Keratinocyte (primary cell): ENCODE data around the gene ZNF143.

ENCODE experiments used
- CTCF ChIP-seq, 3 experiments: IDR thresholded peaks in 1 of 3; conservative IDR thresholded peaks in 1 of 3; optimal IDR thresholded peaks in 1 of 3; 2 replicates in 2 of 3; 3 replicates in 1 of 3; pipeline versions ENCODE3 to v1.5.1; 2011; ENCODE audit warnings: low read length in 3 of 3, mild to moderate bottlenecking in 3 of 3, moderate library complexity in 2 of 3, control low read depth in 1 of 3, inconsistent platforms in 1 of 3; ENCODE audit not compliant: insufficient read depth in 2 of 3; ENCODE audit errors: extremely low read depth in 1 of 3
- EZH2 ChIP-seq: IDR thresholded peaks from one replicate; pipeline ENCODE4 v1.6.1; 2012; ENCODE audit warnings: inconsistent platforms, mild to moderate bottlenecking, low read length, moderate library complexity

- TF ChIP-seq CTCF (optimal IDR thresholded peaks at IDR 0.05 in 1 of 3, IDR thresholded peaks at IDR 0.05 in 1 of 3, conservative IDR thresholded peaks at IDR 0.05 in 1 of 3; ENCODE audit: extremely low read depth in 1 of 3, insufficient read depth in 2 of 3, low read length in 3 of 3) (no peak), EZH2 (no peak)
These were observed 108.2 kb downstream of the ZNF143 start for GRCh38 chr11:9568854-9569587.
